ENCODE measurements around the gene TFF1.

GRCh38 chr21:42375966-42376337 is 9.6 kb upstream of the TFF1 start:
- TF ChIP-seq CTCF (IDR thresholded peaks at IDR 0.05) = no peak
- TF ChIP-seq POLR2A (IDR thresholded peaks at IDR 0.05) = no peak
